Effector memory CD4-positive, alpha-beta T cell (primary cell): ENCODE measurements around the gene ENO3.

ENCODE experiments used
- DNase-seq, 3 donors: peaks; one replicate each; pipeline ENCODE4 v3.0.0-alpha.2; 2020
- H3K27ac ChIP-seq: 2 replicates; pipeline ENCODE4 v1.7.0; 2013; ENCODE audit warnings: mild to moderate bottlenecking, low read length, moderate library complexity; ENCODE audit not compliant: insufficient read depth, poor library complexity, severe bottlenecking
- H3K27me3 ChIP-seq: replicated peaks from 2 replicates; pipeline ENCODE4 v1.7.0; 2013; ENCODE audit warnings: mild to moderate bottlenecking, low read length; ENCODE audit not compliant: insufficient read depth, control insufficient read depth, poor library complexity, severe bottlenecking
- H3K36me3 ChIP-seq: 2 replicates; pipeline ENCODE4 v1.7.0; 2013; ENCODE audit warnings: mild to moderate bottlenecking, low read length, moderate library complexity; ENCODE audit not compliant: control insufficient read depth, insufficient read depth
- H3K4me1 ChIP-seq: 2 replicates; pipeline ENCODE4 v1.7.0; 2013; ENCODE audit warnings: low read length, mild to moderate bottlenecking; ENCODE audit not compliant: control insufficient read depth, insufficient read depth, poor library complexity, severe bottlenecking
- H3K4me3 ChIP-seq: 2 replicates; pipeline ENCODE4 v1.7.0; 2013; ENCODE audit warnings: low read length, low read depth, mild to moderate bottlenecking; ENCODE audit not compliant: insufficient read depth, poor library complexity, severe bottlenecking
- H3K9me3 ChIP-seq: 2 replicates; pipeline ENCODE4 v1.7.0; 2013; ENCODE audit warnings: mild to moderate bottlenecking, low read length, moderate library complexity; ENCODE audit not compliant: control insufficient read depth

ENO3 gene

DNA sequence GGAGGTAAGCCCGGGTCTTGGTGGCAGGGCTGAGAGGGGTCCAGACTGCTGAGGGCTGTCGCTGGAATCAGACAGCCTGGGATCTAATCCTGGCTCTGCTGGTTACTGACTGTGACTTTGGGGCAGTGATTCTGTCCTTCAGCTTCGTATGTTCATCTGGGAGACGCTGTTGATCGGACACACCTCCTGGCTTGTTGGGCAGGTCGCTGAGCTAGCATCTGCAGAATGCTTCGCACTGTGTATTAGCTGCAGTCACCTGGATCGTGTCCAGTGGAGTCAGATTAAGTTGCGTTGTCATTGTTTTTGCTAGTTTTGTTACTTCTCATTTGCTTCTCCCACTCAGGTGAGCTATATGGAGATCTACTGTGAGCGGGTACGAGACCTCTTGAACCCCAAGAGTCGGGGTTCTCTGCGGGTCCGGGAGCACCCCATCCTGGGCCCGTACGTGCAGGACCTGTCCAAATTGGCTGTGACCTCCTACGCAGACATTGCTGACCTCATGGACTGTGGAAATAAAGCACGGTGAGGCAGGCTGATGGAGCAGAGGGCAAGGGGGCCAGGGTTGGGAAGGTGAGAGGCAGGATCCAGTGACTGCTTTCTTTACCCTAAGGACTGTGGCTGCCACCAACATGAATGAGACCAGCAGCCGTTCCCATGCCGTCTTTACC is 51.3 kb downstream of the ENO3 start:
- H3K4me3 ChIP-seq: no peak overlapping the region
- peaks cover 42% of the 10 kb centered on the region for H3K36me3 ChIP-seq
- no peak for DNase-seq
- H3K27ac ChIP-seq: no peak overlapping the region
- H3K27me3 ChIP-seq: no peaks in the 10 kb centered on the region
- peaks cover 14% of the 10 kb centered on the region for H3K4me1 ChIP-seq
- H3K9me3 ChIP-seq: no peaks in the 10 kb centered on the region

DNA sequence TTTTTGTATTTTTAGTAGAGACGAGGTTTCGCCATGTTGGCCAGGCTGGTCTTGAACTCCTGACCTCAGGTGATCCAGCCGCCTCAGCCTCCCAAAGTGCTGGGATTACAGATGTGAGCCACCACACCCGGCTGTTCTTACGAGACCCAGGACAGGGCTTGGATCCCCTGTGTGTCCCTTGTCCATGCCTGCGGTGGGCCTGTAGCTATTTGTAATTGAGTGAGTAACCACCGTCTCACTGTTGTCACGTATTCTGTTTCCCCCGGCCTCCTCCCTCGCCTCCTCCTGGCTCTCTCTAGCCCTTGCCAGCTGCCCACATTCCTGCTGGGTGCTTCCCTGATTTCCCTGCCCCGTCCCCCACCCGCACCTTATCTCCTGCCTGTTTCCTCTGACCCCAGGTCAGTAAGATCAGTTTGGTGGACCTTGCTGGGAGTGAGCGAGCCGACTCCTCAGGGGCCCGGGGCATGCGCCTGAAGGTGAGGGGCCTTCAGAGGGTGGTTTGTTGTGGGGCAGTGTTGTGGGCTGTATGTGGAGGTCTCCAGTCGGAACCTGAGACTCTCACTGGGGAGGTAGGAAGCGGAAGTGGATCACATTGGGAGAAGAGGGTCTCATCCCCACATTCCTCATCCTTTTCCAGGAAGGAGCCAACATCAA is 52.4 kb downstream of the ENO3 start:
- Histone ChIP-seq H3K4me1 (peaks cover 12% of the 10 kb centered on the region), H3K4me3 (no peak overlapping the region), H3K27me3 (no peaks in the 10 kb centered on the region), H3K27ac (no peak overlapping the region), H3K9me3 (no peaks in the 10 kb centered on the region), H3K36me3 (peaks cover 50% of the 10 kb centered on the region)
- DNase-seq: no peak
